ACHN (cell line): ENCODE measurements around the gene RMND1.

Experiments used
- DNase-seq: peaks from one replicate; pipeline ENCODE4 v3.0.0-alpha.2; 2015
- in situ Hi-C: cut with HindIII; loops from 2 replicates; pipeline ENCODE4 v1.10.0; 2017; ENCODE audit warnings: low sequenced_read_pairs, low pct_ligation_motif_present, low pct_unique_long_range_greater_than_20kb

RMND1 gene

DNA sequence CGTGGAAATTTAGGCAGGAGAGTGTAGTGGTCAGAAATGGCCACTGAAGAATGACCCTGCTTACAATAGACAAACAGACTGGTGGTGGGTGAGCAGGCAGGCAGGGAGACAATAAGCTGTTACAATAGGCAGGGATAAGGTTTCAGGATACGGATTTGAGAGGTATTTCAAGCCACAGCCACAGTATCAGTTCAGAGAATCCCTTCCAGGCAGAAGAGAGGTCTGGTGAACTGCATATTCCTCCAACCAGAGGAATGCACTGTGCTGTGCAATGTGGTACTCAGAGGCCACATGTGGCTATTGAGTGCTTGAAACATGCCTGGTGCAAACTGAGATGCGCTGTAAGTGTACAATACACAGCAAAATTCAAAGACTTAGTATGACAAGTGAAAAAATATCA, 20.6 kb downstream of the RMND1 start:
- DNase-seq, result no peak
- in situ Hi-C loops, result no loop called here

- no peak for DNase-seq
- in situ Hi-C loops, result no loop called here
Observed at GRCh38 chr6:151430886-151431285, 21.0 kb downstream of the RMND1 start.

- no peak for DNase-seq
- in situ Hi-C loops, result no loop called here
Observed at GRCh38 chr6:151428093-151428735, 23.7 kb downstream of the RMND1 start.

GRCh38 chr6:151425561-151425960, 26.4 kb downstream of the RMND1 start:
- in situ Hi-C loops, result no loop called here

GRCh38 chr6:151422981-151423380, 28.9 kb downstream of the RMND1 start:
- DNase-seq, result no peak
- in situ Hi-C loops, result no loop called here

More at GRCh38 chr6:151425561-151425960, 26.4 kb downstream of the RMND1 start:
- peak; percentile 48 for DNase-seq

DNA sequence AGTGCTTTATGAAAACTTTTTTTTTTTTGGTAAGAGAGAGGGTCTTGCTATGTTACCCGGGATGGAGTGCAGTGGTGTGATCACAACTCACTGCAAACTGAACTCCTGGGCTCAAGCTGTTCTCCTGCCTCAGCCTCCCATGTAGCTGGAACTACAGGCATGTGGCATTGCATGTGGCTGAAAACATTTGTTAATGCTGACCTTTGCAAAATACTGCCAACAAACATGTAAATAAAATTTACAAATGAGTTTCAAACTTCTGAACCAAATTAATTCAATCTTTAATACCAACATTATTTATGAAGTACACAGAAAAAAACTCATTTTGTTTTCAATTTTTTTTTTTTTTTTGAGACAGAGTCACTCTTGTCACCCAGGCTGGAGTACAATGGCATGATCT, 34.4 kb downstream of the RMND1 start:
- DNase-seq, result no peak
- in situ Hi-C loops, result no loop called here

DNA sequence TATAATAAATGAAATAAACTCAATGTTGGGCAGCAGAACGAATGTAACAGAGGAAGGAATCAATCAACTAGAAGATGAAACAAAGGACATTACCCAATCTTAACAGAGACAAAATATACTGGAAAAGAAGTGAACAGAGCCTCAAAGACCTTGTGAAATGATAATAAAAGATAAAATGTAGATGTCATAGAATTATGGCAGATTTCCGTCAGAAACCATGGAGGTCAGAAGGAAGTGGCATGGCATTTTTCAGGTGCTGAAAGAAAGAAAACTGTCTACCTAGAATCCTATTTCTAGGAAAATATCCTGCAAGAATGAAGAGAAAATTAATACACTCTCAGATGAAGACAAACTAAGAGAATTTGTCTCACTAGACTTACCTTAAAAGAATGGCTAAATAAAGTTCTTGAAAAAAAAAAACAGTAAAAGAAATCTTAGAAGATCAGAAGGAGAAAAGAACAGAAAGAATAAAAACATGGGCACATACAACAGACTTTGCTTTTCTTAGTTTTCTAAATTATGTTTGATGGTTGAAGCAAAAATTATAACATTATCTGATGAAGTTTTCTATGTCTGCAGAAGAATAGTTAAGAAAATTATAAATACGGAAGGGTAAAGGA, 37.2 kb downstream of the RMND1 start:
- no peak for DNase-seq
- in situ Hi-C loops, result no loop called here

DNA sequence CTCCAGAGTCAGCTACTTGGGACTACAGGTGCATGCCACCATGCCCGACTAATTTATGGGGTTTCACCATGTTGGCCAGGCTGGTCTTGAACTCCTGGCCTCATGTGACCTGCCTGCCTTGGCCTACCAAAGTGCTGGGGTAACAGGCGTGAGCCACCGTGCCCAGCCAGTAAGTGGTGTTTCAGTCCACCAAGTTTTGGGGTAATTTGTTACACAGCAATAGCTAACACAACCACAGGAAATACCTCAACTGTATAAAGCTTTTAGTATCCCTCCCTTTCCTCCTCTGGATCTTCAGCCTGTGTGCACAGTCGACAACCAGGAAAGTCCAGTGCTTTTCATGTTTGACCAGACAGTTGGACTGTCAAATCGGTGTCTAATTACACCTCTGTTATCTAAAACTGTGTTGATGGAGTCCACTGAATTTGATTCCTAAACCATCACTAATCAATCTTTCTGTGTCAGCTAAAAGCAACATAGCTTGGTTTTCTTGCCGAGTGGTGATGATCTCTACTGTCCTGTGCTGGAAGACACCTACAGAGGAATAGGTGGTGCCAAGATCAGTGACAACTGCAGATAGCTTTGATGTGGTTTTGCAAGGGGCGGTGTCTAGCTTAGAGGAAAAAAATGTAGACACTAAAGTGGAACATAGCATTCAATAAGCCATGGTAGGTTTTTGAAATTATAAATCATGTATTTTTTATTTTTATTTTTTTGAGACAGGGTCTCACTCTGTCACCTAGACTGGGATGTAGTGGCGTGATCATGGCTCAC, 38.4 kb downstream of the RMND1 start:
- DNase-seq, result no peak
- in situ Hi-C loops, result no loop called here

- in situ Hi-C loops, result no loop called here
- no peak for DNase-seq
Observed at GRCh38 chr6:151412909-151413308, 39.0 kb downstream of the RMND1 start.

DNA sequence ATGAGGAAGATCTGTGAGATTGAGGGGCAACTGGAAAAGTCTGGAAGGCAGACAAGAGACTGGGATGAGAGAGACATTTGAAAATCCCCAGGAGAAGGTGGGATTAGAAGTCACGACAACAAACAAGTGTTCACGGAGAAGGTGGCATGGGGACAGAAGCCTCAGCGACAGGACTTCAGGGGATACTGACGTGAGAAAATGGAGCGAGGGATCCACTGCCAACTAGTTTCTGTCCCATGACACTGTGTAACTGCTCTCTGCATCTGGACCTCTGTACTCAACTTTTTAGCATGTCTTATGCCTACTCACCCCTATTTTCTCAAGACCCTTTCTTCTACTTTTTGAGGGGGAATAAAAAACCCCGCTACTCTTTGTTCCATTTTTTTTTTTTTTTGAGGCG, 42.2 kb downstream of the RMND1 start:
- DNase-seq, result no peak
- in situ Hi-C loops, result no loop called here

- in situ Hi-C loops, result no loop called here
- DNase-seq, result no peak
Observed at GRCh38 chr6:151409260-151409659, 42.7 kb downstream of the RMND1 start.

DNA sequence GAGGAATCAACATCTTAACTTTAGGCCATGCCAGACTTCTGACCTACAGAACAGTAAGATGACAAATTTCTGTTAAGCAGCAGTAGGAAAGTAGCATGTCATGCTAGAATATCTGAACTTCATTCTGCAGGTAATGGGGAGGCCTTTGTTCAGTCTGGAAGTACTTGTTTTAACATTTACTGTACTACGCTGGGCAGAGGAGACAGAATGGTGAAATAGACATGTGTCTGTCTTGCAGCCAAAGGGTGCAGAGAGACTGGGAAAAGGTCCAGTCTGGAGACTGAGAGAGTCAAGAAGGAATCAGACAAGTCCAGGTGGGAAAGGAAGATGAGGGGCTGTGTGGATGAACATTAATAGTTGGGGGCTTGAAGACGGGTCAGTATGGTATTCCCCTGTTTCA, 43.1 kb downstream of the RMND1 start:
- in situ Hi-C loops, result no loop called here
- DNase-seq, result no peak

DNA sequence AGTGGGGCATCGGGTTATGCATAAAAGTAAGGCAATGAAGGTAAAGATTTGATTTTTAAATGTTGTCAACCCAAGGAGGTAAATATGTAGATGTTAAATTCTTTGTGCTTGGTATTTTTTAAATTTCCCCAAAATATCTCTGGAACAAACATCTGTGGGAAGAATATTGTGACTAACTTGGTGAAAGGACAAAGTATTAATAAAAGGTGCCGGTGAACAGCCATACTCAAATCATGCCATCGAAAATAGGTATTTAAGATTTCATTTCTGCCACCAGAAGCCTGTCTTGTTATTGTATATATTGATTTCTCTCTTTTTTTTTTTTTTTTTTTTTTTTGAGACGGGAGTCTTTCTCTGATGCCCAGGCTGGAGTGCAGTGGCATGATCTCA, 48.0 kb downstream of the RMND1 start:
- no peak for DNase-seq
- in situ Hi-C loops, result no loop called here

DNA sequence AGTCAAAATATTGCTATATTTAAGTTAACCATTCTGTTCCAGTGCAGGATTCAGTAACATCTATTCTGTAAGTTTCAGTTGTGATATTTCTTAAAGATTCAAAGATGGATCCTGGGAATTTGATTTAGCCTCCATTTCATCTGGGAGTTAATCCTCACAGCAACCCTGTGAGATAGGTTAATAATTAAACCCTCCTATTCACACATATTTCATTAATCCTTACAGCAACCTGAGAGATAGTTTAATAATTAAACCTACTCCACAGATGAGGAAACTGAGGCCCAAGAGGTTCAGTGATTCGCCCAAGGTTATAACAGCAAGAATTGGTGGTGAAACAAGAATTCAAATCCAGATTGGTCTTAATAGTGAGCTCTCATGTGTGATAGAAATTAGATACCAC, 49.7 kb downstream of the RMND1 start:
- in situ Hi-C loops, result no loop called here
- DNase-seq, result peak; percentile 39

DNA sequence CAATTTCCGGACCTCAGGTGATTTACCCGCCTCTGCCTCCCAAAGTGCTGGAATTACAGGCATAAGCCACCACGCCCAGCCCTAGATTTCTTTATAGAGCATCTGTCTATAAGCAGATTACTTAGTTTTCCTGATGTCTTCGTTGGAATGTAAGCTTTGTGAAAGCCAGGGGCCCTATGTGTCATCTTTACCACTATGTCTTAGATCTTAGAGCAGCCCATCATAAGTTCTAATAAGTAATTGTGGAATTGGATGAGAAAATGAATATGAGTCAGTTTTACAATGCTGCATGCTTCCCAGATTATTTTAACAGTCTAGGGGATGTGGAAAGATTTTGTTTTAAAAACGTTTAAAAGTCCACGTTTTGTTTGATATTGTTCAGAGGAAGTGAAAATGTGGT, 51.5 kb downstream of the RMND1 start:
- DNase-seq, result no peak
- in situ Hi-C loops, result no loop called here

GRCh38 chr6:151399679-151400078, 52.2 kb downstream of the RMND1 start:
- DNase-seq, result no peak
- in situ Hi-C loops, result no loop called here

DNA sequence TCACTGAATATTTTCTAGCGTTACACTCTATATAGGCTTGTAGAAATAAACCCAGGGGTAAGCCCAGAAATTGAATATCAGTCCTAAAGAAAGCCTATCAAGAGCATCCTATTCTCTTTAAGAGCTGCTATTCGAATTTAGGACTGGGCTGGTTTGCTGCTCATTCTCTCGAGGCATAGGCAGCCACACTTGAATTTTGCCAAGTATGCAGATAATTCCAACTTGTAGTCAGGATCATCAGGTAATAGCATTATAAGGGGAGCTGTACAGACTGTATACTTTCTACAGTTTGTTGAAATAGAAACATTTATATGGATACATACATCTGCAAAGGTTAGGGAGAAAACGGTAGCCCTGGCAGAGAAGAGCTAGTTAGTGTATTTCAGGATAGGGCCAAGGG, 58.5 kb downstream of the RMND1 start:
- in situ Hi-C loops, result no loop called here

DNA sequence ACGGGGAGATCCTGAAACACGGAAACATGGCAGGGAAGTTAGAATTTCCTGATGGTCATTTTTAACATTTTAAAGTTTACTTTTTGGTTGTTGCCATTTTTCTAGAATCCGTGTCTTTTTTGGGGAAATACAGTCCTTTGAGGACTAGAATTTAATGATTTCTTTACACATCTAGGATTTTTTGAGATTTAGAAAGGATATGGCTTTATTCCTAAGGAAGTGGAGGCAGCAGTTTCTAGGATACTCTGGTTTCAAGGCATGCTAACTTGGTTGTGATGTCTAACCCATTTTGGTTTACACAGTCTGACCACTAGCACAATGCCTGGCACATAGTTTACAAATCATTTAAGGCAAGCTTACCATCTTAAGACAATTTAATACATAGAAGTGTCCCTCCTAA, 59.5 kb downstream of the RMND1 start:
- no peak for DNase-seq
- in situ Hi-C loops, result no loop called here

More for the DNA sequence above, 58.5 kb downstream of the RMND1 start:
- DNase-seq, result no peak

DNA sequence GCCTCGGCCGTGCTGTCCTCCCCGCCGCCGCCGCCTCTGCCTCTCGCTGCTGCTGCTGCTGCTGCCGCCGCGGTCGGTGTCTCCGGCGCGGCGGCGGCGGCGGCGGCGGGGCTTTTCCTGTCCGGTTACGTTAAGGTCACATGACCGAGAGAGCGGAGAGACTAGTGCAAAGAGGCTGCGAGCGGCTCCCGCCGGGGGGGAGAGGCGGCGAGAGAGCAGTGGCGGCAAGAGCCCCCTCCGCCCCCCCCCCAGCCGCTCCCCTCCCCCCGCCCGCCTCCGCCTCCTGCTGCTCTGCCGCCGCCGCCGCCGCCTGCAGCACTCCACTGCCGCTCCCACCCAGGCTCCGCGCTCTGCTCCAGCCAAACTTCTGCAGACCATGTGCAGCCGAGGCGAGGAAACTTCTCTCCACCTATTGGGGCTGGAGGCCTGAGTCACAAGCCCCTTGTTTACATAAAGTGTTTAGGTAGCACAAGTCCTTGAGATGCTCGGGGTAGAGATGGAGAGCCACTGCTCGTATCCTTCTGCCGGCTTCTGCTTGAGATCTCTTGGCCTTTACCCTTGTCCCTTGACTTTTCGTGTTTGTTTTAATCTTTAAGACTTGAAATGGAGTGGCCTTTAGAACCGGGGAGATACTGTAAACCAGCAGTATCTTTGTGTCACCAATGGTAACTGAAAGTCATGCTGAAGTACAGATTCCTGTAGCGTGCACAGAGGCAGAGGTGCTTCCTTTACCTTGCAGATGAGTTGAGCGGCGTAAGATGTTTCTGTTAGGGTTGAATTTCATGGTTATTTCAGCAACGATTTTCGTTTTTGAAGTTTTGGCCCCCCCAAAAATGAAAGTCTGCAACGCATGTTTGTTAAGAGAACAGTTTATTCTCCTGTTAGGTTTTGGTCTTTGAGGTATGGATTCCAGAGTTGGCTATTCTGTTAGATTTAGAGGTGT, 60.2 kb downstream of the RMND1 start, which contains the start of gene ZBTB2:
Gene ZBTB2 (minus strand): TSS at position 89 of the 943 bp plus-strand sequence. CDS start 17,922 bp downstream, outside the sequence.
- peak; percentile 64 for DNase-seq
- in situ Hi-C loops, result no loop called here
